GM19193 (cell line): Measurements from ENCODE around the gene ILKAP.

Source experiments
- POLR2A ChIP-seq: IDR thresholded peaks from 4 replicates; pipeline ENCODE4 v1.6.1; 2011; ENCODE audit not compliant: insufficient read depth, insufficient read length; ENCODE audit errors: extremely low read depth

ILKAP gene

DNA sequence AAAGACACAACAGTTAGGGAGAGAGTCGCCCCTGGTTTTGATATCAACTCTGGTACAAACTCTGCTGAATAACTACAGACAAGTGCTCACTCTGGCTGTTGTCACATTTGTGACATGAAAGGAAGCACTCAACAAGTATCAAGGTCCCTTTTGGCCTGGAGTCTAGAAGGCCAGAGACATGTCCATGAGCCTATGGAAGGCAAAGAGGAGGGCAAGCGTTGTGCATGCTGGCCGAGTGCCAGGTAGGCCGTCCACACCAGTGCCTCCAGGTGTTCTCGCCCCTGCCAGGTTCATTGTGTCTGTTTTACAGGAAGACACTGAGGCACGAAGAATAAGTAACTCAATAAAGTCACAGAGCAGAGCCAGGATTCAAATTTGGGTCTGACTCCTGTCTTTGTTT lies 21.1 kb downstream of the ILKAP start:
- TF ChIP-seq POLR2A = no peak

DNA sequence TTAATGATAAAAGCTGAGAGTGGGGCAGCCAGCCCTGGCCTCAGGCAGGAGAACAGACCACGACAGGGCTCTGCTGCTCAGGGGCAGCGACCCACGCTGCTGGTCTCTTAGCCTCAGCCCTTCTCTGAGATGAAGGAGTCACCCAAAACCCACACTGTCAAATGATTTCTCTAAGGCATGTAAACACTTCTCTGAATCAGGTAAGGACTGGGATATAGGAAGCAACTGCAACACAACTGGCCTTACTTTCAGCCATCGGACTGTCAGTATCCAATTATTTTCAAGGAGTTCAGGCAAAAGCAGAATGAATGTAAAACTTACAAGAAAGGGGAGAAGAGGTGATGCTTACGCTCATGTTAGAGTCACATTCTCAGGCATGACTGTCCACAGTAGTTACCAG lies 22.9 kb downstream of the ILKAP start:
- TF ChIP-seq POLR2A = no peak

DNA sequence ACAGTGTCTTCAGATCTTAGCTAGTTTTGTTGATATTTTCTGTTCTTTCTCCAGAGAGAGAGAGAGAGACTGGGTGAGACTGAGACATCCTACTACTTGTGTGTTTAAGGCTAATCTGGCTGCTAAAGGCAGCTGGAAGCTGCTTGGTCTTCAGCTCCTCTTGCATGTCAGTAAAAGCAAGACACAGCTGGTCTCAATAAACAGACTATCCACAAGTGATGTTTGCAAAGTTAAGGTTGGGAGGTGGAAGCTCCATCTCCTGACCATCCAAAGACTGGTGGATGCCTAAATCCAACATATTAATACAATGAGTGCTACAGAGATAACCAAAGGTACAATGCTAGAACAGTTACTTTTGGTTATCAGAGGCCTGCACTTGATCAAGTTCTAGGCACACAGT lies 26.9 kb downstream of the ILKAP start:
- no peak for TF ChIP-seq POLR2A

DNA sequence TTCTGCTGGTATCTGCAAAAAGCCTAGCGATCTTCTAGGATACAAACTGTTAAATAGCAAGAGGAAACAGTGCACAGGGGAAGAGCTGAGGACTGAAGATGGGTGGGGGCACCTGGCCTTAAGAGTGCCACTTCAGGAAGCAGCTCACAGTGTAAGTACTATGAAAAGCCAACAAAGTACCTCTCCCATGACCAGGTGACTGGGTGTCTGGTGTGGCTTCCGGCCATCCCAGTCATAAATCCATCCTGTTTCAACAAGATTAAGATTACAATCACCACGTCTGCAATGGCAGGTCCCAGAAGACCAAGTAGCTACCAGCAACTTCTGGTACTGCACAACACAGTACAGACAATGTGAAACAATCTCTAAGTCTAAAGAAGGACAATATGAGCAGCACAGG lies 28.8 kb downstream of the ILKAP start:
- no peak for TF ChIP-seq POLR2A

DNA sequence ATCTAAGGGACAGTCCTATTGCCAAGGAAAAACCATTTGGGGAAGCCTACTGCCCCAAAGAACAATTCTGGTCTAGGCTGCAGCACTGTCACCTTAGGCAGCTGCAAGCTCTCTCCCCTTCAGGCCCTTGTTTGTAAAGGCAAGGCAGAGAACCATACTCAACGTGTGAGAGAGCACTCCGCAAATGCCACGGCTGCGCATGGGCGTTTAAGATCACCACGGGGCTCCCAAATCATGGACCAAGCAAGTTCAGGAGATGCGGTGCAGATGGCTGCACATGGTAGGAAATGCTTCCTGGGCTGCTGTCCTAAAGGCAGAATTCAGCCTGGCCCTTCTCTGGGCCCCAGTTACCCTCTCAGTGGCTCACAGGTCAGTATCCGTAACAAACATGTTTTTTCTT lies 29.2 kb downstream of the ILKAP start:
- no peak for TF ChIP-seq POLR2A

DNA sequence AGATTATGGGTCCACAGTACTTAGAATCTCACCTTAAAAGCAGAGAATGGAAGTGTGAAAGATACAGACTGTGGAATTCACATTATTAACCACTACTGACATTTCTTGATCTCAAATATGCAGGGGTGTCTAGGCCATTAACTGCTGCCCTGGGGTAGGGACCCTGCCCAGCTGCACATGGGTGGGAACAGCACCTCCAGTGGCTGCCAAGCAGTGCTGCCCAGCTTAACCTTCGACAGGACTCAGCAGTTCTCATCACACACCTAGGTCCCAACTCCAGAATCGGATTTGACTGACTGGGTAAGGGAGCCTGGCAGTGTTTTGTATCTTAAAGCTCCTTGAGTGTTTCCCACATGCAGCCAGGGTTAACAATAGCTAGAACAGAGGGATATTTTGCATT lies 29.8 kb downstream of the ILKAP start:
- TF ChIP-seq POLR2A = no peak

DNA sequence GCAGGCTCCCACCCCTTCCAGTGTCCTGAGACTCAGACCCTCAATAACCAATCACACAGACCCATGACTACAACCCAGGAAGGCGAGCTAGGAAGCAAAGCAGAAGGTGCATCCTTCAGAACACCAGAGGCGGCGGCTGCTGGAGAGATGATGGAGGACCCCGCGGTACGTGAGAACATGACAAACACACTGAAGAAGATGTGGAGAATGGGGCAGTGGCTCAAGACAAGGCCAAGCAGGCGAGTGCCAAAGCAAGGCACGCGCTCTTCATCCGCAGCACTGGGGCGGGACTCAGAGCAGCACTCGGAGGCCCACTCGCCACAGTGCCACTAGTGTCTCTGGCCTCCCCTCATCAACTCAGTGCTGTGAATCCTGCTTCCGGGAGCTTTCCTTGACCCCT lies 31.1 kb downstream of the ILKAP start:
- no peak for TF ChIP-seq POLR2A

DNA sequence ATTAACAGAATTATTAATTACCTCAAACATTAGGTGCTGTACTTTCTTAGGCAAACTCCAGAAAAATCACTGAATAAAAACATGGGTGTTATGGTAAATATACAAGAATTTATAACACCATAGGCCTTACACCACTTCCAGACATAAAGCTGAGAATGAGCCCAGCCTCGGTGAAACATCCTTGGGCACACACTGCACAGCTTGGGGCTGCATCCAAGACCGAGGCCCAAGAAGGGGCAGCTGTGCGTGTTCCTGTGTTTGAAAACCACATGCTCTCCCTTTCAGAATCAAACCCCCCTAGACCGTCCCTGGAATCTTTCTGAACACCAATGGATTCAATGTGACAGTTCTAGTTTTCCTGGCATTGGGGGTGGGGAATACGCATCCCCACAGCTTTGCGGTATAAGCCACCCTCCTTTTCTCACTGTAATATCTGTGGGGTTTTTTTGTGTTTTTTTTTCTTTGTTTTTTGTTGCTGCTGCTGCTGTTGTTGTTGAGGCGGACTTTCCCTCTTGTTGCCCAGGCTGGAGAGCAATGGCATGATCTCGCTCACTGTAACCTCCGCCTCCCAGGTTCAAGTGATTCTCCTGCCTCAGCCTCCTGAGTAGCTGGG lies 31.8 kb downstream of the ILKAP start:
- no peak for TF ChIP-seq POLR2A

DNA sequence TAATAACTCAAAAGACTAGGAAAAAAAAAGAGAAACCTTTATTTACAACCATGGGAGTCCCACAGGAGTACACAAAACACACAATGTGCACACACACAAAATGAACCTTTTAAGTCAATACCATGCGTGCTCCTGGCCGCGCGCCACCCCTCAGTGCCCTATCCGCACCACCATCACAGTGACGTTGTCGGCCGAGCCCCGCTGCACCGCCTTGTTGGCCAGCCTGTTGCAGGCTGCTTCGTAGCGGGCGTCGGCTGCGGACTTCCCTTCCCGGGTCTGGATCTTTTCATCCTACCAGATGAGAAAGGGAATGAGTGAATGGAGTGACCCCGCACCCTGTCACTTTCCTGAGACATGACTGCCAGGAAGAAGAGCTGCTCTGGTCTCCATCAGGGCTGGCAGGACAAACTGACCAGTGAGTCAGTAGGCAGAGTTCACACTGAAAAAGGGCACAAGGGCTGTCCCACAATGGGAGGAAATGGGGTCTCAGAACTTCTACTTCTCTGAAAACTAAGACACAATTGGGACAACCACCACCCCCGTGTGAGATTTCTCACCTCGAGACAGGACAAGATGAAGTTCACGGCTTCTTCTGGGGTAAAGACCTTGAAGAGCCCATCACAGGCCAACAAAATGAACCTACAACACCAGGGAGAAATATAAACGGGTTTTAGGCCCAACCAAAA lies 33.0 kb downstream of the ILKAP start:
- TF ChIP-seq POLR2A = no peak

DNA sequence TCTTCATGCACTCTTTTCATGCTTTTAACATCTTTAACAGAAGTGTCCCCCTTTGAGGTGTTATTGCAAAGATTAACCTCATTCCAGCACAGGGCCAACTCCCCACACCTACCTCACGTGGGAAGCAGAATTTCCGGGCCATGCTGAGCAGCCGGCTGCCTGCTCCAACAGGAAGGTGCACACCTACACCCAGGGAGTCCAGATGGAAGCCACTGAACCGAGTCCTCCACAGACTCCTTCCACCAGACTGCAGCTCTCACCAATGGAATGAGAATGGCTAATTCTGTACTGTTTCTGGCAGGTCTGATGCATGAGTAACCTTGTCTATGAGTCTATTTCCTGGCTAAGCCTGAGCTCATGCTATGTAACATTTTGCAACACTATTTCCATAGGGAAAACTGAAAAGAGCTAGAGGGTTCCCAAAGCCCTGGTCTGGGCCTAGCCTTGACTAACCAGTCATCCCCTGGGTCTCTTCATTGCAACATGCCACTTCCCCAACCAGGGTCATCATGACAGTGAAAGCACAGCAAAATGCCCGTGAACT lies 33.7 kb downstream of the ILKAP start:
- no peak for TF ChIP-seq POLR2A

DNA sequence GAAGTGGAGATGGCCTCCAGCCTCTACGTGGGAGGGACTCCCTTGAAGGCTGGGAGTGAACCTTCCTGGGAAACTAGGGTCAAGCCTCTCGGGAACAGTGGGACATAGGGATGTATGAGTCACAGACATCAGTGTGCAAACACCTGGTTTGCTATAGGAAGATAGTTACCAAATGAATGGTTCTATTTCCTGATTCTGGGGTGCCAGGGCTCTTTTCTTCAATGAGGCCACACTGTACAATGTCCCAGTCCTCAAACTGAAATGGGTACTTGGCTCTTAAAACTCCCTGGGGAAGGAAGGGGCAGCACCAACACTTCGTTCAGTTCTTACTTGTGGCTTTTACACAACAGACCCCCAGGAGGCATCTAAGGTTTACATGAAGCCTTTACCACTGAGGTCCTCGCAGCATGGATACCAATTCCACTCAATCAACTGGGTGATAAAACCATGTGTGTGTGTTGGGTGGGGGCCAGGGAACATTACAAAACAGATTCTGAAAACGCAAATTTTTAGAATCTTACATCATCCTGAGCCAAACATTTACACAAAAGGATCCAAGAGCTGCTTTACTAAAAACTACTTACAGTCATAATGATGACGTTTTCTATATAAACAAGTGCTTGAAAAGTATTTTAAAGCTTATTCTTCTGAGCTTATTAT lies 34.3 kb downstream of the ILKAP start:
- TF ChIP-seq POLR2A = no peak

DNA sequence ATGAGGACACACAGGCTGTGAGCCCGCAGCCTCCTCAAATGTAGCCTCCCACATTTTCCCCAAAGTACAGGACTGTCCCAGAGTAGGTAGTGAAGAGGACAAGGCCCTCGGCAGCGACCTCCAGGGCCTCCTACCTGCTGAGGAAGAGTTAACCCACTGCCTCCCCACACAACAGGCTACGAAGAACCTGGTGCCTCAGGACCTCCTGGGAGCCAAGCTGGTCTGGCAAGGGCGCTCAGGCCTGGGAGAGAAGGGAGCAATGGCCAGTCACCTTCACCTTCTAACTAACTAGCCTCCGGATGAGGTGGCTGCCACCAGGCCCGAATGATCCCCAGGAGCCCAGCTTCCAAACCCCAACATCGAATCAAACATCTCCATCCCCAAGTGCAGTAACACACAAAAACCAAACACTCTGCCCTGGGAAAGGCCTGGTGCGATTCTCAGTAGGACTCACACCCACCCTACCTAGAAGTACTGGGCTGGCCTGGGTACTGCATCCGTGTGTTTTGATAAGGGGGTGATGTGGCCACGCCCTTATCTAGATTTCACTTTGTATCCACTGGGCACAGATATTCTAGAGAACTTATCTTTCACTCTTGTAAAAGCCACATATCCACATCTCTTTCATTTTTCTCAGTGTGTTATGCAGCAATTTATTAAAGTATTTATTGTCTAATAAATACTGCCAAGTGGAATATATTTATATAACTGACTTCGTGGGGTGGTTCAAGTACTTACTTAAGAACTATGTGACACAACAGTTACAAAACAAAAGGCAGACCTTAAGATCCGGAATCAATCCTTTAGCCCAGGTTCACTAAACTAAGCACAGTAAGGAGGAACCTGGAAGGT lies 35.1 kb downstream of the ILKAP start:
- TF ChIP-seq POLR2A = no peak

DNA sequence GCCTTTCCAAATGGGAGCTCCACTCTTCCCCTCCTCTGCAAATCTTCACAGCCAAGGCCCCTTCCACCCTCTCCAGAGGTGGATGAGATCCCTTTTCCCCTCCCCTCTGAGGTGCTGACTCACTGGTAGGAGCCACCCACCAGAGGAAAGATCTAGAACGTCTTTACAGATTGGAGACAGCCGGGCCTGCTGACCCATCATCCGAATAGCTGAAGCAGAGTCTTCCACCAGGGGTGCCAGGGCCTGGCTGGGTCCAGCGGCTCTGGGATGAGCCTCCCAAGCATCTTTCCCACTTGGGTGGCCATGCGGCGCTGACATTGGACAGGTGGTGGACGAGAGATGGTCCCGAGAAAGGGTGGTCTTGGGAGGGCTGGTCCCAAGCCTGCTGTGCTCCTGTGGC lies 35.7 kb downstream of the ILKAP start:
- no peak for TF ChIP-seq POLR2A

DNA sequence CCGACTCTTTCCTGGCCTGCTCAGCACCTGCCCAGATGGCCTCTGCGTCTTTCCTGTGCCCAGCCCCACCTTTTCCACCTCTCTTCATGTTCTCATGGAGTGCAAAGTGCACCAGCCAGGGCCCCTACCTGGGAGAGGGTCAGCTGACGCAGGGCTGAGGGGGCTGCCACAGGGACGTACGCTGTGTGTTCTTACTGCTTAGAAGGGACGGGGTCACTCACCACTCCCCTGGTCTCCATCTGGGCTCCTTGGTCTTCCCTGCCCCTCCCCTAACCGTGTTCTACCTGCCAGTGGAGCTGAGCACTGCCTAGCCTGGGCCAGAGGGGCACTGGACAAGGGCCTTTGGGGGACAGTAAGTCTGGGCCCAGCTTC lies 36.2 kb downstream of the ILKAP start:
- TF ChIP-seq POLR2A = no peak

DNA sequence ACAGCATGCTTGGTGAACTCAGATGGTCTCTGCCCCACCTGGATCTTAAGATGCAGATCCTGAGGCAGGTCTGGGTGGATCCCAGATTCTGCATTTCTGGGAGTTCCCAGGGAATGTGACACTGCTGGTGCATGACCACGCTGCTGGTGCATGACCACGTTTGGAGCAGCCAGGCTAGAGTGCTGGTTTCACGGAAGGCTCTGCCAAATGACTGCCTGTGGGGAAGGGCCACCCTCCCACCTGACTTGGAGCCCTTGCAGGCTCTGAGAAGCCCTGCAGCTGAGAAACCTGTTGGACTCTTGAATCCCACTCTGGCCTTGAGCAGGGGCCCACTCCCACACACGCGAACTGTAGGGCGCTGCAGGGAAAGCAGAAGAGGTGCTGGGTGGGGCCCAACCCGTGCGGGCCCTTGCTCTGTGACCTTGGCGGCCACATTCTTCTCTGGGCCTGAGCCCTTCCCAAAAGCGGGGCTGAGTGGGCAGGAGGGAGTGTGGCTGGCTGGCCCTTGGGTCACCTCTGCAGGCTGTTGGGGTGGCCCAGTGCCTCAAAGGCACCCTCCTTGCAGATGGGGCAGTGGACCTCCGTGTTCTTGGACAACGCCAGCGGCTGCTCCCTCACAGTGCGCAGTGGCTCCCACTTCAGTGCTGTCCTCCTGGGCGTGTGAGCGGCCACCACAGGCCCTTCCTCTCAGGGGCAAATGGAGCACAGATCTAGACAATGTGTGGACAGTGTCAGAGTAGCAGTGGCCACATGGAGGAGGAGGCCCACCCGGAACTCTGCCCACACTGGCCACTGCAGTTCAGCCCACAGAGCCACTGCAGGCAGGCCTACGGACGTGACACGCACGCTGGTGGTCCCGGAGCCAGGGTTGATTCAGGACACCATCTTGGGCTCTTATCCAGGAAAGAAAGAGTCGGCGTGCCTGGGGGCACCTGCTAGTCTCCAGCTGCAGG lies 36.8 kb downstream of the ILKAP start:
- TF ChIP-seq POLR2A = no peak
